GM18858 (cell line): ENCODE data around the gene NGFR.

Source experiments
- ATAC-seq: cut with Tn5 transposase; IDR thresholded peaks from one replicate; pipeline ENCODE4 v1.9.1; 2021; ENCODE audit not compliant: unreplicated experiment

NGFR gene

DNA sequence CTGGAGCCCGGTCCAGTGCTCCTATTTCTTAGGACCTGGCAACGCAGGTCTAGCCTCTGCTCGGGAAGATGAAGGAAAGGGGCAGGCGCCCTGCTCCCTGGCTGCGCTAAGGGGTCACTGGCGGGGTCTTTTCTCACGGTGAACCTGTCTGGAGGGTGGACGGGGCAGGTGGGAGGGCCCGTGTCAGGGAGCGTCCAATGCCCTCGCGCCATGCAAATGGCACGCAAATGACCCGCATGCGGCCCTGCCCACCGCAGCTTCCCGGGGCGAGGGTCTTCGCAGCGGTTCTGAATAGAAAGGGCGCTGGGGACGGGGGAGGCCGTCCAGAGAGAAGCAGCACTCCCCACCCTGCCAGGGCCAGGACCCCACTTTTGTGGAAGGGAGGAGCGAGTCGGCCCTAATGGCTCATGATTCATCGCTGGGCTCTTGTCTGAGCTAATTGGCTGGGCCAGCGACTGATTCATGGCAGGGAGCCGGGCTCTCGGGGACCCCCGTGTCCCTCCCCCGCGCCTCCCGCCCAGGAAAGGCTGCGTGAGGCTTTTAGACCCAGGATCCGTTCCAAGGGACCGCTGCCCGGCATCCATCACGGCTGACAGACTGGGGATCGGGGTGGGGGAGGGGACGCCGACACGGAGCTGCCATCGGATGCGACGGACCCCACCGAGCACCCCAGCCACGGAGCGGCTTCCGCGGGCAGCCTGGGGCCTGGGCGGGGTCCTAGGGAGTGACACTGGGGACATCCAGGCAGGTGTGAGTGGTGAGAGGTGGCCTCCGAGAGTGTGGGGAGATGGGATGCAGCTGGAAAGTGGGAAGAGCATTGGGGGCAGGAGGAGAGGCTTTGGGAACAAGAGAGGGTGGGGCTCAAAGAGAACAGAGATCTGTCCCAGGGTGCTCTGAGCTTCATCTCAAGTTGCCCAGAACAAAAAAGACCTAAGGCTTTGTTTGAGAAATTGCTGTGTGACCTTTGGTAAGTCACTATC lies 25.0 kb upstream of the NGFR start:
- no peak for ATAC-seq

DNA sequence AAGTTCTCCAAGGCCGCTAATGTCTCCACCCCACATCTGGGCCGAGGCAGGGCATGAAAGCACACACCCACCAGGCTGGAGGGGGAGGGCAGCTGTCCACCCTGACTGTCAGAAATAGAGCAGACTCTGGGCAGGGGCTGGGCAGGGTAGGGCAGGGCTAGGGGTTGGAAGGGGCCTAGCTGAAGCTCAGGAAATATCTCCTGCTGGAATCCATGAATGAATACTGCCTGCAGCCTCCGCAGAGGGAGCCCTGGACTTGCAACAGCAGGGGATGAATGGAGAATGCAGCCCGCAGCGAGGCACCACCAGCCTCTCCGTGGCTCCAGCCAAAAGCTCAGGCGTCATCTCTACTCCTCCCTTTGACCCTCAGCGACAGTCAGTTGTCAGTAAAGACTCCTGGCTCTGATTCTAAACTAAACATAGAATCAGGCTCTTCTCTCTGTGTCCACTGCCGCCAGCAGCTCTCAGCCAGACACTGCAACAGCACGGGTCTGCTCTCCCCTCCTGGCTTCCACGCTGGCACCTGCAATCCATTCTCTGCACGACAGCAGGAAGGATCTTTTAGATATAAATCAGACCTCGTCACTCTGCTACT lies 23.9 kb upstream of the NGFR start:
- ATAC-seq, result no peak

DNA sequence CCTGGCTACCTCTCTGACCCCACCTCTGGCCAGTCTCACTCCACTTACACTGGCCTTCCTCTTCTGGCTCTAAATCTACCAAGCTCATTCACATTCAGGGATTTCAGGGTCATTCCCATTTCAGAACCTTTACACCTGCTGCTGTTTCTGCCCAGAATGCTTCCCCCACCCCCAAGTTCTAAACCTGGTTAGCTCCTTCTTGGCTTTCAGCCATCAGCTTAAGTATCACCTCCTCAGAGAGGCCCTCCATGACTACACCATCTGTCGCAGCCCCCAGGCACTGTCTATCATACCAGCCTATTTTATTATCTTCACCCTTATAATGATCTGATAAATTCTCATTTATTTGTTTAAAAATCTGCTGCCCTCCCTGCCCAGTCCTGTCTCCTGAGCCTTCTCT lies 23.3 kb upstream of the NGFR start:
- no peak for ATAC-seq

DNA sequence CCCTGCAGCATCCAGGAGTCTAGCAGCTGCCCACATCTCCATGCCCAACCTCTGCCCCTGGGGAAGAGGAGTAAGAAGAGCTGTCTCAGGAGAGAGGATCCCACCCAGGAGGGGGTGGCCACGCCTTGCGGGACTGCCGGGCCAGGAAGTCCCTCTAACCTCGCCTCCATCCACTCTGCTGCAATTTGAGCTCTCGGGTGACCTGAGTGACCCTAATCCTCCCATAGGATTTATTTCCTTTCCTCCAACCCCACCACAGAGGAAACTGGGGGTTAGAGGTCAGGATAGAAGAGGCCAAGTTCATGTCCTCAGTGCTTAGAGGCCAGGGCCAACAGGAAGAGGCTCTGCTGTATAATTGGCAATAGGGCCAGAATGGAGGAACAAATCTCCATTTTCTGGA lies 22.6 kb upstream of the NGFR start:
- ATAC-seq, result no peak

DNA sequence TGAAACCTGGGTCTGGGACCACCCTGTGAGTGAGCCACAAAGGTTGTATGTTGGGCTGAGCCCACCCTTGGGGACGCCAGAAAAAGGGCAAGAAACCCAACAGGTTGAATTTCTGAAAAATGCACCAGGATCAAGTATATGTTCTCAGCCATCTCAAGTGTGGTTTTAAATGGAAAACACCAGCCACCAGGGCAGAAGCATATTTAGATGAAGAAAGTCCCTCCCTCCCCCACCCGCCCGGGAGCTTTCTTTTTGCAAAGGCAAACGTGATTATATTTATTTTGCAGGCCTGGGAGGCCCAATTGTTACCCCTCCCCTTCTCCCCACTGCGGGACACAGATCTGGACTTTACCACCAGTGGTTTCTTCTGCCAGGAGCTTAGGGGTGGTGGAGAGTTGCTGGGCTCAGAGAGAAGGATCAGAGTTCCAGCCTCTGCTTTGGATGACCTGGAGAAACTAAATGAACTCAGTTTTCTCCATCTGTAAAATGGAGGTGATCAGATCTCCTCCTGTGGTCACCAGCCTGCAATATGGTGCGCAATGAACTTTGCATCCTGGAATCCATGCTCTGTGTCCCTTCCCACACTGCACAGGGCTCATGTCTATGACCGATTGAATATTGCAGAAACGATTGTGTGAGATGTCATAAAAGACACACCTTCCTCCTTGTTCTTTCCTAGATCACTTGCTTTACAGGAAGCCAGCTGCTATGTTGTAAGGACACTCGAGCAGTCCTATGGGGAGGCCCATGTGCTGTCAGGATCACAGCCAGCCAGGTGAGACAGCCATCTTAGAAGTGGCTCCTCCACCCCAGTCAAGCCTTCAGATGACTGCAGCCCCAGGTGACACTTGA lies 21.0 kb upstream of the NGFR start:
- ATAC-seq, result no peak

DNA sequence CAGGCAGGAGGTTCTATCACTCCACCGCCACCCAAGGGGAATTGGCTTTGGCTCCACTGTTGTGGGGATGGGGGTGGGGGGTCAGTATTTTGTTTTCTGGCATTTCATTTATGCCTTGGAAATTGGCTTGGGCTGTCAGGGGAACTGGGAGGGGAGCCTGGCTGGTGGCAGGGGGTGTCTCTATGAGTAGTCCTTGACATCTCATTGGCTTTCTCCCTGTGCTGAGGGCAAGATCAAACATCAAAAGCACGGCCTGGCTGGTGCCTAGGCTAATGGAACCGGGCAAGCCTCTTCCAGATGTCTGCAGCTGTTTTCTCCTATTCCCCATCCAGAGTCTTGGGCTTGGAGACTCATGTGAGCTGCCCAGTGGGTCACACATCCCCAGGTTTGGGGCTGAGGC lies 17.4 kb upstream of the NGFR start:
- no peak for ATAC-seq

DNA sequence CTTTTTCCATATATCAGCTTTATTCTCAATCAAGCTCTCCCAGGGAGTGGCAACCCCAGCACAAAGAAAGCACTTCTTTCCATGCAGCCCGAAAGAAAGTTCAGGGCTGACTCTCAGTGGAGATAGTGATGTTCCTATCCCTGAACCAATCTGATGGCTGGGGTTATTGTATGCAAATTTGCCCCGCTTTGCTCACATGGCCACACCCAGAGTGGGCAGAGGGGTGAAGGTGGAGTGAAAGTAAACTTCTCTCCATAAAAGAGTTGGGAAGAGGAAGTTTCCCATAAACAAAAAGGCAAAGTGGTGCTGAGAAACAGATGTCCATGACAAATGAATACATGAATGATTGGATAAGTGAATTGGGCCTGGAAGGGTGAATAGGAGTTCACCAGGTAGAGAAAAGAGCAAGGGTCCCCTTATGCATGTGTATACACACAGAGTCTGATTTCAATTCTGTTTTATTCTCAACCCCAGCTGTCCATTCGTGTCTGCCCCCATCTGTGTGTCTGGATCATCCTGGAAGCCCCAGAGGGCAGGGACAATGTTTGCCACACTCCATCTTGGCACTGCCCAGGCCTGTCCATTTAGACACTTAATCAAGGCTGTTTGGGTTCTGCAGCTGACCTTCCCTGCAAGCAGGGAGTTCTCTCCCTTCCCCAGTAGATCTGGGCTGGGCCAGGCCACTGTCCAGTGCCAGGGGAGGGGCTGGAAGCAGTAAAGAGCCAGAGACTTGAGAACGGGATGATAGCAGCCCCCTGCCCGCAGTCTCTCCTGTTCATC lies 14.1 kb upstream of the NGFR start:
- ATAC-seq, result no peak

DNA sequence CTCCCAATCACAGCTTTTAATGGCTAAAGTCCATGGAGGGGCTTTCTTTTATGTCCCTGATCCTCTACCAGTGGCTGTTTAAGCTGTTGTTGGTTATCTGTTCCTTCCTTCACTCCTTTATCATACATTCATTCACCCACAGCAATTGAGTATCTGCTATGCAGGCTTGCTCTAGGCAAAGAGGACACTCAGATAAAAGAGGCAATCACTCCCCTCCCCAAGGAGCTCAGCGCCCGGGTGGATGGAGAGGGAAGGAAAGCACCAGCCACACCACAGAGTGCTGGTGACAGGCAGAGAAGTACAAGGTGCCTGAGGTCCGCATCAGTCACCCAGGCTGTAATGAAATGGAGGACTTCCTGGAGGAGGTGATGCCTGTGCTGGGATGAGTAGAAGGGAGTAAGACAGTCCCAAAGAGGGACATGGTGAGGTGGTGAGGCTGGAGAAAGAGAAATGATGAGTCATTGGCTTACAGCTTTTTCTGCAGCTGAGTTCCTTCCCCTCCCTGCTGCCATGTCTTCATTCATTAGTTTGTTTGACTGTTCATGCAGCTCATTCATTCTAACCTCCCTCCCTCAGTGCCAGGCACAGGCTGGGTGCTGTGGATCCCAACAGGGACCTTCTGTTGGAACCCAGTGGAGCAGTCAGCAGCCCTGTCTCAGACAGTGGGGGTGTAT lies 12.8 kb upstream of the NGFR start:
- no peak for ATAC-seq

DNA sequence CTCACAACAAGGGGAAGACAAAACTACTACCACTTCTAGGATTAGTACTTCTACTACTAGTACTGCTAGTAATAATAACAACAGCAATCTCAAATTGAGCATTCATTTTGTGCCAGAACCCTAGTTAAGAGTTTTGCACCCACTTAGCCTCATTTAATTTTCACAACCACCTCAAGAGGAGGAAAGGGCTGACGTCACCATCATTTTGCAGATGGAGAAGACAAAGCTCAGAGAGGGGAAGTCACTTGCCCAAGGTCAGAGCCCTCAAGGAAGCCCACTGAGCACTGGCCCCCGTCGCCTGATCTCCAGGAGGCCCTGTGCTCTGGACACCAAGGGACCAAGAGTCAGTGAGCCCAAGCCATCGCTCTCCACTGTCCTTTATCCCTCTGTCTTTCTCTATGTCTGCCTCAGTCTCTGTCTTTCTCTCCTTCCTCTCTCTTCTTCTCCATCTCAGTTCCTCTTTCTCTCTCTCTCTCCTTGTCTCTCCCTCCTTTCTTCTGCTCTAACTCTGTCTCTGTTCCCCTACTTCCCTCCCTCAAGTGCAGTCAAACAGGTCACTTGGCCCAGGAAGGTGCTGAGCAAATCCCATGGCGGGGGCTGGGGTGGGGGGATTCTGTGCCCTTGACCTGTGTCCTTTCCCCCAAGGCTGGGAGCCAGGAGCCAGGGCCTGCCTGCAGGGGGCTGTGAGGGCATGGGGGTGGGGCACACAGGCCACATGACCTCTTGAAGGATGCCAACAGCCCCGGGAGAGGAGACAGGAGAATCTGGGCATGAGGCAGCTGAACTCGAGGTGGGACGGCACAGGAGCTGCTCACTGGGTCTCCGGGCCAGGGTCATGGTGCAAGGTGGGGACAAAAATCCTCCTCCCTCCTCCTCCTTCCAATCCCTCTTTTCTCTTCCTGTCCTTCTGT lies 11.2 kb upstream of the NGFR start:
- no peak for ATAC-seq

DNA sequence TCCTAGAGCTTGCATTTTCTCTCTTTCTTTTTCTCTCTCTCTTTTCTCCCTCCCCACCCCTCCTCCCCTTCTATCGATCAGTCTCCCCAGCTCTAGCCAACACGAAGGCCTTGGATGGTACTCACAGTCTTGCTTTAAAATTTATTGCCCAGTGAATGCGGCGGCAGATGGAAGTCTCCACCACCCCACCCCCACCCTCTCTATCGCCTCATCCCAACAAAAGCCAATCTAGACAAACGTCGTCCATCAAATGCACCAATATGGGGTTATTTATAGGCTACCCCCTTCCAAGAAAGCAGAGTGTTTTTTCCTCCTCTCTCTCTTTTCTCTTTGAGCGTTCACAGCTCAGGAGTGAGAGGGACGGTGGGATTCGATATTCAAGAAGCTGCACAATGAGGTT lies 10.5 kb upstream of the NGFR start:
- no peak for ATAC-seq

DNA sequence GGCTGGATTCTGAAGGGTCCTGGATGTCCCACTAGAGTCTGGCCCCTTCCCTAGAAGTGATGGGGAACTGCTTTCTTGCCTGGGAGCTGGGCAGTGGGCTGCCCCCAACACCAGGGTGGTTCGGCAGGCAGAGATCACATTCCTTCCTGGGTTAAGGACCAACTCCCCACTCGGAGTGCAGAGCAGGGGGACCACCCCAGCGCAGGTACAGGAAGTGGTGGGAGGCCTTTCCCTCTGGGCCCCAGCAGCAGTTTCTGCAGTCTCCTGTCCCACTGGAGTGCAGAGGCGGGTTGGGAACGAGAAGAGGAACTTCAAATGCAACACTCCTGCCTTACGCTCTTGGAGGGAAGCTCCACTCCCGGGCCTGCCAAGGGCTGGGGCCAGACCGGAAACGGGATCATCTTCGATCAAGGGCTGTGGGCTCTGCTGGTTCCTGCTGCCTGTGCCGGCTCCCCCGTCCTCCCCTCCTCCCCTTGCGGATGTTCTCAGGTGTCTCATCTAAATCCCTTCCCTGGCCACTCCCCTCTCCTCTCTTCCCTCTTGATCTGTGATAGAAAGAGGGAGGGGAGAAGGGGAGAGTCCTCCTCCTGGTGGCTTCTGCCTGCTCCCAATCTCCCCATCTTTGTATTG lies 9.0 kb upstream of the NGFR start:
- no peak for ATAC-seq

DNA sequence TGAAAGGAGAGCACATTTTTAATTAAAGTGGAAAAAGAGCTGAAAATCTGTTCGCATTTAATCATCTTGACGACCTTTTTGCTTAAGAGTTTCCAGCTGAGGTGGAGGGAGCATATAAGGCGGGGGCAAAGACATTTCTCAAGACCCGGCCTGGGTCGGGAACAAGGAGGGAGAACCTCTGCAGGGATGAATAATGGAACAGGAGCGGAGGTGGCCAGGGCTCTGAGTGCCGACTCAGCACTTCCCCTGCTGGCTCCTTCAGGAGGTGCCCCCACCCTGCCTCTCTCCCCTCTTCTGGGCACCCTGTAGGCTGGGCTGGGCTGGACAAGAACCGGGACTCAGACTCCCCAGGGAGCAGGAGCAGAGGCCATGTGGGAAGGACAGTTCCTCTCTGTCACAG lies 7.9 kb upstream of the NGFR start:
- ATAC-seq, result no peak

DNA sequence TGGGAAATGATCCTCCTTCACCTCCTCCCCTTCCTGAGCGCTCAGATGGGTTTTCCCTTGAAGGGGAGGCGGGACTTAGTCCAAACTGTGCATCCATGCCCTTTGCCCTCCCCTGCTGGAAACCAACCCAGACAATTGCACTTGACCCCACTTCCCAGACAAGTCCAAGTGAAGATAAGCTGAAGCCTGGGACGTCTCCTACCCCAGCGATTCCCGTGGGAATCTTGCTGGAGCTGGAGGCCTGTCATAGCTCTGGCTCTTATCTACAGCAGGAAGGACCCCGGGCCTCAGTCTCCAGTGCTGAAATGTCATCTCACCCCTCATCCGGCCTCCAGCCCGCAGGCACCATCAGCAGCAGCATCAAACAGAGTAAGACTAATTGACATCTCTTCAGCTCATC lies 6.5 kb upstream of the NGFR start:
- ATAC-seq, result no peak

DNA sequence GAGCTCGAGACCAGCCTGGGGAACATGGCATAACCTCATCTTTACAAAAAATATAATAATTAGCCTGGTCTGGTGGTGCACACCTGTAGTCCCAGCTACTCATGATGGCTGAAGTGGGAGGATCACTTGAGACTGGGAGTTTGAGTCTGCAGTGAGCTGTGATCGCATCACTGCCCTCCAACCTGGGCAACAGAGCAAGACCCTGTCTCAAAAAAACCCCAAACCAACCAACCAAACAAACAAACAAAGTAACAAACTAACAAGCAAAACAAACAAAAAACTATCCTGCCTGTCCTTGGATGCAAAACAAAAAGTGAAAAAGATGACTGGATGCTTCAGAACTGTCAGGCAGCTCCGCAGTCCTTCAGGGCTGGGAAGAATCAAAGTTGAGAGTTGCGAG lies 5.7 kb upstream of the NGFR start:
- ATAC-seq, result no peak

DNA sequence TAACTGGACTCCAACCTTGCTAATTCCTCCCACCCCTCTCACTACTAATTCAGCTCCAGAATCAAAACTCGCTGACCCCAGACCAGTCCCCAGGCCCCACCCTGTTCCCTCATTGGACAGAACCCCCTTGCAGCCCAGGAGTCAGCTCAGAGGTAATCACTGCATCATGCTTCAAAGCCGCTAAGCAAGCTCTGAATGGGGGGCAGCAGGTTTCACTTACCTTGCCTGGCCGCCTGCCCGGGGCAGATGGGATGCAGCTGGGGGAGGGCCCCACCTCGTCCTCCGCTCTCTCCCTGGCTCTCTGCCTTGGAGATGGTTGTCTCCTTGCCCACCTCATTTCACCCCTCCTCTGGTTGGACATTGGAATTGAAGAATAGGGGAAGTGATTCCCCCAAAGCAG lies 4.8 kb upstream of the NGFR start:
- no peak for ATAC-seq

DNA sequence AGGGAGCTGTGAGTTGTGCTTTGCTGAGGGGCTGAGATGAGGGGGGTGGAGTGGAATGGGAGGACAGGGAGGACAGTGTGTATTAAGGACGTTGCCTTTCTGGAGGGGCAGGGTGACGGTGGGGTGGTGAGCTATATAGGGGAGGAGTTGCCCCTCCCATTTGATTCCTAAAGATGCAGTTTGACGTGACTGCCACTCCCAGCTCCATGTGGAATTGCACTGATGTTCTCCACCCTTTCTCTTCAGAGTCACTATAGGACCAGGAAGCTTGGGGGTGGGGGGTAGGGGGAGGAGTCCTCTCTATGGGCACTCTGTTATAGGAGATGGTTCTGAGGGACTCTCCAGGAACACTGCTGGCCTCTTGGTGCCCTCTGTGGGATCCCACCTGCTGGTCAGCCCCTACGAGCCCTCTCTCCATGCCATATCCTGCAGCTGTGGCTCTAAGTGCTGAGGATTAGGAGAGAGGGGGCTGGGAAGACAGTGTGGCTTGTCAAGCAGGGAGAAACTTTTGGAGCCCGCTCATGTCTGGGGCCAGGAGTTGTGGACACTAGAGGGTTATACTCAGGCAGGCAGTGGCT lies 3.8 kb upstream of the NGFR start:
- no peak for ATAC-seq

DNA sequence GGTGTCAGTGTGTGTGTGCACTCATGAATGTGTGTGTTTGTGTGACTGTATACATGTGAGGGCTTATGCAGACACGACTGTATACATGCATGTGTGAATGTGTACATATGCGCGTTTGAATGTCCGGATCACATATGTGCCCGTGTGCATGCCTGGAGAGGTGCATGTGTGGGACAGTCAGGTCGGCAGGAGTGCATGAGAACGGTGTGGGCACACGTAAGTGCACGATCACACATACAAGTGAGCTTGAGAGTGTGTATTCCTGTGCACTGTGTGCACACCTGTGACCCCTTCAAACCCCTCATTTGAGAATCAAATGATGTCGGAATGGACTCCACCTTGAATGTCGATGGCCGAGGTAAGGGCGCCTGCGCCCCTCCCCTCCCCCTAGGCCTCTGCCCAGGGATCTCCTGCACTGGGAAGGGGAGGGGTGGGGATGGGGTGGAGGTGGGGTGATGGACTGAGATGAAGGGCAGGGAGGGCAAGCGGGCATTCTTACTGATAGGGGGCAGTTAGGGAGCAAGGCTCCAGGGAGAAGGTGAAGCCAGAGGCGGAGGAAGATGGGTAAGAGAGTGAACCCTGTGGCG lies 601 bp upstream of the NGFR start:
- no peak for ATAC-seq

DNA sequence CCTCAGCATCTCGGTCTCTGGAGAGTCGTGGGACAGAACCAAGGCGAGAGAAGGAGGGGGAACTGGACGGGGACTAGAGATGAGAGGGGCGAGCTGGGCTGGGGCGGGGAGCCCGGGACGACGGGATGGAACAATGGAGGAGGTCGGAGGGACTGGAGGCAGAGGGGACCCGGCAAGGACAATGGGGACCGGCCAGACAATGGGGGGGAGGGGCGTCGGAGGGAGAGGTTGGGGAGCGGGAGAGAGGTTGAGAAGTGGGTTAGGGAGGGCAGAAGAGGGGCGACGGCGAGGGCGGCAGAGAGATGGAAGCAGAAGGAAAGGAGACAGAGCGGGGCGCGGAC lies 719 bp downstream of the NGFR start:
- ATAC-seq, result no peak
